Forelimb muscle (tissue), 1 donor: ENCODE measurements around the gene RASAL2. TPM values are rescaled to one million over a fixed set of nuclear protein-coding genes. Genes with fewer than 3 reads are reported as not detected.
A peak's percentile ranks its signal among the peaks of the same experiment; 100 is the strongest.
"Not testable (repeated sequence)": the region's sequence is repeated elsewhere in the genome, so short reads cannot be mapped to it uniquely, and the experiment has no call there.

Experiments used
- DNase-seq: peaks from one replicate; pipeline ENCODE4 v3.0.0-alpha.2; 2013; ENCODE audit warnings: low read depth
- polyA plus RNA-seq: library from polyadenylated mRNA; unstranded; fragments of 120-200 nt; gene quantifications from one replicate; pipeline ENCODE4 v1.2.1, GENCODE V29; 2013; ENCODE audit not compliant: insufficient read length

The RASAL2 gene
- polyA plus RNA-seq, 1 donor: 12.3 TPM

DNA sequence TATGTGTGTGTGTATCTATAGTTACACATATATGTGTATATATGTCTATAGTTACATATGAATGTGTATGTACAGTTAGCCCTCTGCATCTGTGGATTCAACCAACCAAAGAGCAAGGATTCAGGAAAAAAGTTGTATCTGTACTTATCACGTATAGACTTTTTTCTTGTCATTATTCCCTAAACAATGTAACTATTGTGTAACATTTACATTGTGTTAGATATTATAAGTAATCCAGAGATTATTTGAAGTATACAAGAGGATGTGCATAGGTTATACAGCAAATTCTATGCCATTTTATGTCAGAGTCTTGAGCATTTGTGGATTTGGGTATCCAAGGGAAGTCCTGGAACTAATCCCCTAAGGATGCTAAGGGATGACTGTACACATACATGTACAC is 71.3 kb downstream of the RASAL2 start:
- DNase-seq: no peak

DNA sequence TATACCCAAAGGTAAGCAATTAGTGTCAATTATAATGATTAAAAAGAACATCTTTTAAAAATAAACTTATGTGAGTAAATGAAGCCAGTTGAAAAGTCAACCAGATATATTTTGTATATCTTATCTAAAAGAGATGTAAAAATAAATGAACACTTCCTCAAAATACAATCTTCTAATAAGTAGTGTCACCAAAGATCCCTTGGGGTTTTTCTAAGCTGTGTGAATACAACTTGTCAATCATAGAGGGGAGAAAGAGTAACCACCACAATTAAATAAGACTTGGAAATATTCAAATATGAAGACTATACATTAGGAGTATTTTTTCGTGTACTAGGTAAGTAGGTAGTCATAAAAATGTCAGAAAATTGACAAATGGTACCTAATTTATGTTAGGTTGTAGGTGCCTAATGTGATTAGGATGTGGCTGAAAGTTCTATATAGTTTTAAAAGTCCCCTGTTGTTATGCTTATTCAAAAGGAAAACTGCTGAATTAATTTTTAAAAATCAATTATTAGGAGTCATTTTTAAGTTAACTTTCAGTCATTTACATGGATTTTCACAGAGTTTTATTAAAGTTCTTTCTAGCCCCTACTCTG is 72.6 kb downstream of the RASAL2 start:
- DNase-seq: no peak

DNA sequence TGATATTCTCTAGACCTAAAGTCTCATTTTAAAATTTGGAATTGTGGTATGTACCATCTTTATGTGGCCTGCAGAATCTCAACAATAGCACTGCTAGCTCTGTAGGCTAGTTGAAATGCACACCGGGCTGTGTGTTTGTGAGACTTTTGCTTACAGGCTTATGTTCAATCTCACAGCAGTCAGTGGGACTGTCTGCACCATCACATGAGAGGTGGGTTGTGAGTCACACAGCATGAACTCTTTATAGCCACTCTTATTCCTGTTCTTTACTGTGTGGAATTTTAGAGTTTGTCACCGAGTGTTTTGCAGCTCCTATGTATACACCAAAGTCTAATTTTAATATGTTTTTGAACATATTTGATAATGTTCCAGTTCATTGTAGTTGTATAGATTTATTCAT is 74.6 kb downstream of the RASAL2 start:
- no peak for DNase-seq

DNA sequence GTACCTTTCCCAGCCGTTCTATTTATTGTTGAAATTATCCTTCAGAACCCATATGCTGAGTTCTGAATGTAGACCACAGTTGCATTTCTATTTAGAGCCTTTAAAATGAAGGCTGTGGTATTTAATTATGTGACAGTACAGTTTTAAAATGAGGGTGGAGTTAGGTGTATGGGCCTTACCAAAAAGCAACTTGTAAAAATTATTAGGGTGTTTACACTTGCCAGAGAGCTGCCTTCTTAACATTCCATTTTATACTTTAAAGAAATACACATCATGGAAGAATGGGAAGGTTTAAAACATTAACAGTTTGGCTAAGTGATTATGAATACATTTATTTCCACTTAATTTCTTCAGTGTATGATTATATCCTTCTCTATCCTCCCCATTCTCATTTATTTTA is 75.7 kb downstream of the RASAL2 start:
- no peak for DNase-seq

DNA sequence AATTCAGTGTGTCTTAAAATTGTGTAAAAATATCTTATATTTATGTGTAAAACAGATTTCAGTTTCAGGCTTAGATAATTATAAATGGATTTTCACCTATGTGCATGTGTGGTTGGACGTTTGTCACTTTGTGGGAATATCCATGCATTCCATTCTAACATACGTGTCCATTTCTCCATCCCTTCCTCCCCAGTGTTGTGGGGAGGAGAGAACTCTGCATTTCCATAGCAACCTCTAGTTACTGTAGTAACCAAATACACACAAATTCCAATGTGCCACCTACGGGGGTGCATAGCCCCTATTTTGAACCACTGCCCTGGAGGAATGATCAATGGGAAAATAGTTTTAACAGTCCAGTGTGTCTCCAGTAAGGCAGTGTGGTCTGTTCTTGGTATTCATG is 79.0 kb downstream of the RASAL2 start:
- no peak for DNase-seq

DNA sequence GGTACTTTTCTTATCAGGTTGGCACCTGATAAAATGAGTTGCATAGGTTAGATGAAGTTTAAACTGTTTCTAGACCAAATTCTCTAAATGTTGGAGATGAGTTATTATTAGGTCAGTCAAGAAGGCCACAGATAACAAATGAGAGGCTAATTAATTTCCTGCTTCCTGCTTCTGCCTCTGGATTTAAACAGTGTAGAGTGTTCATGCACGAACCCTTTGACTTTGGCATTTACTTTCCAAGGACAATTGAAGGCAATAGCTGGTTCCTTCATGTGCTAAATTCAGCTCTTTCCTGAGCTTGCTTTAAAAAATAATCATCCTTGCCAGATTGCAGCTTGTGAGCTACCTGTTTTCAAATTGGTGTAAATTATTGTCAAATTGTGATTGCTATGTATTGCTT is 80.6 kb downstream of the RASAL2 start:
- no peak for DNase-seq

DNA sequence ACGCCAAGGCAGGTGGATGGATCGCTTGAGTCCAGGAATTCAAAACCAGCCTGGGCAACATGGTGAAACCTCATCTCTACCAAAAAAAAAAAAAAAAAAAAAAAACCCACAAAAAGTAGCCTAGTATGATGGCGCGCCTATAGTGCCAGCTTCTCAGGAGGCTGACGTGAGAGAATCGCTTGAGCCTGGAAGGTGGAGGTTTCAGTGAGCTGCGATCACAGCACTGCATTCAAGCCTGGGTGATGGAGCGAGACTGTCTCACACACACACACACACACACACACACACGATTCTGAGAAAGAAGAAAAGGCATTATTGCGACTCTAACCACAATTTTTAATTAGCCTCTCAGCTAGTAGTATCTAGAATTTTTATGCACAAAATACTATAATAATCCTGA is 86.5 kb downstream of the RASAL2 start:
- DNase-seq: no peak

DNA sequence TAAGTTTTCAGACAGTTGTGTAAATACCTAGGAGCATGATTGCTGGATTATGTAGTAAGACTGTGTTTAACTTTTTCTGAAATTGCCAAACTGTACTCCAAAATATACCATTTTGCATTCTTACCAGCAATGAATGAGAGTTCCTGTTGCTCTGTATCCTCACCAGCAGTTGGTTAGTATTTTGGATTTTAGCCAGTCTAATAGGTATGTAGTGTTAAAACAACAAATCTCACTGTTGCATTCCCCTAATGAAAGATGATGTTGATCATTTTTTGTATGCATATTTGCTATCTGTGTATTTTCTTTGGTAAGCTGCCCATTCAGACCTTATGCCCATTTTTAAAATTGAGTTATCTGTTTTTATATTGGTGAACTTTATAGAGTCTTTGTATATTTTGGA is 89.9 kb downstream of the RASAL2 start:
- no peak for DNase-seq

DNA sequence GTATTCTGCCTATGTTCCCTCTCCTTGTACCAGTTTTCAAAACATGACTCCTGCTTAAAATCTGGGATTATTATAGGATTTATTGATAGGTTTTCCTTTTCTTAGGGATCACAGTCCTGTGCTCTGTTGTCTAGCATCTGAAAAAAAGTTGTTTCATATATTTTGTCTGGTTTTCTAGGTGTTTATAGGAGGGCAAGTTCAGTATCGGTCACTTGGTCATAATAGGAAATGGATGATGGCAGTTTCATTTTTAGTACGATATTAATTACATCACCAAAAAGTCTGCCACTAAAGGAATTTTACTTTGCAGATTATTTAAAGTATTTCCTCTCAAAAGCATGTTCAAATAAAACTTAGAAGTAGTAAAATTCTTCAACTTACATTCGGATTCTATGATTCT is 94.4 kb downstream of the RASAL2 start:
- no peak for DNase-seq

DNA sequence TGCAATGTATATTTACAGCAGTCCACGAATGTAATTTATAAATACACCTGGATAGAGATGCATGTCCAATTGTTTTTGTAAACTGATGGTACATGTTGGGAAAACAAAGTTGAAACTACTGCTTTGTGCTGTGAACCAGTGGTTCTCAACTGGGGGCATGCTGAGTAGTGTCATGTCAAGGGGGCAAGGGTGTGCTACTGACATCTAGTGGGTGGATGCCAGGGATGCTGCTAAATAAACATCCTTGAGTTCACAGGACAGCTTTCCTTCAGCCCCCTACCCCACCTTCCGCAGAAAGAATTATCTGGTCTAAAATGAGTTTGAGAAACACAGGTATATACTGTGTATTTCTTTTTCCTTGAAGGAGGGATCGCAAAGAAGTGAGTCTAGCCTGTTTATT is 95.9 kb downstream of the RASAL2 start:
- DNase-seq: no peak

DNA sequence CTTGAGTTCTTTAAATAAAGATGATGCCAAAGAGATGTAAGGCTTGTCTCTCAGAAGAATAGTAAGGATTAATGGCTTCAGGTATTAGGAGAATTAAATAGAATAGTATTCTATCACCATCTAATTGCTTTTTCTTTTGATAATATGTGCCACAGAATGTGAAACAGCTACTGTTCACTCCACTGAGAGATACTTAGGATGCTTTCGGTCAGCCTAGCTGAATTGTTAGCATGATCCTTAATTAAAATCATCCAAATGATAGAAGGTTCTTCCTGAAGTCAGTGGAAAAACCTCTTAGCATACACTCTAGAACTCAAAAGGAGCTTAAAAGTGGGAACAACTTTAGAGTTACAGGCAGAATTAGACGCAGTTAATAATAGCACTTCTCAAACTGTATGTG is 97.0 kb downstream of the RASAL2 start:
- no peak for DNase-seq

DNA sequence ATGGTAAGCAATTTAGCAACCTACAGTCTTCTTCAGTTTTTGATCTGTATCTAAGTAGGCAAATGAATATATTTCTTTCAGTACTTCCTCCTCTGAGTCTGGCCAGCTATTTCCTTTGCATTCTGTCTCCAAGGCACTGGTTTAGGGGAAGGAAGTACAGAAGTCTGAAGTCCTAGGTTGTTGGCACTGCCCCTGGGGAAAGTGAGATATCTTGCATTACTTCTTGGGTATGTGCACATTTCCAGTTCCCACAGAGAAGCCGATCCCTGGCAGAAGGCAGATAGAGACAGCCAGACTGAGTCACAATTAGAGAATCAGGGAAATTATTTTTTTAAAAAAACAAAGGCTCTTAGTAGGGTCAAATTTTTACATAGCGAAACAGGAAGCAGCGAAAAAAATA is 98.8 kb downstream of the RASAL2 start:
- DNase-seq: peak; percentile 5

DNA sequence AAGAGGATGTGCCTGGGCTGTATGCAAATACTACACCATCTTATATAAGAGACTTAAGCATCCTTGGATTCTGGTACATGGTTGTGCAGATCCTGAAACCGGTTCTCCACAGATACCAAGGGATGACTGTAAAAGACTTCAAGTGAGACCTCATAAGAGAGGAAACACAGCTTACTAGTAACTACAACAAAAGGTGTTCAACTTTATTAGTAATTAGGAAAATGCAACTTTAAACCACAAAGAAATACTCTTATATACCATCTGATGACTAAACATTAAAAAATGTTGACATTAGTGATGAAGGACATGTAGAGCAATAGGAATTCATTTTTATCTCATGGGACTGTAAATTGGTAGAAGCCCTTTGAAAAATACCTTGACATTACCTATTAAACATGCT is 102.7 kb downstream of the RASAL2 start:
- no peak for DNase-seq

DNA sequence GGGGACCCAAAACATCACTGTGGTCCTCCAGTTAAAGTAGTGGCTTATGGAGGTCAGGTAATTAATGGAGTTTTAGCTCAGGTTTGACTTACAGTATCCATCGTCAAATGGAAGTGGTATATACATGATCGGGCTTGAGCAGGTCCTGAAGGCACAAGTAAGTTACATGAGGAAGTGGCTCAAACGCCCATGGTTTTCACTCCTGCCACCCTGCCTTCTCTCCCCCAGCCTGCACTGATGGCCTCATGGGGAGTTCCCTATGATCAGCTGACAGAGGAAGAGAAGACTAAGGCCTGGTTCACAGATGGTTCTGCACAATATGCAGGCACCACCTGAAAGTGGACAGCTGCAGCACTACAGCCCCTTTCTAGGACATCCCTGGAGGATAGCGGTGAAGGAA is 108.2 kb downstream of the RASAL2 start:
- DNase-seq: not testable (repeated sequence)

DNA sequence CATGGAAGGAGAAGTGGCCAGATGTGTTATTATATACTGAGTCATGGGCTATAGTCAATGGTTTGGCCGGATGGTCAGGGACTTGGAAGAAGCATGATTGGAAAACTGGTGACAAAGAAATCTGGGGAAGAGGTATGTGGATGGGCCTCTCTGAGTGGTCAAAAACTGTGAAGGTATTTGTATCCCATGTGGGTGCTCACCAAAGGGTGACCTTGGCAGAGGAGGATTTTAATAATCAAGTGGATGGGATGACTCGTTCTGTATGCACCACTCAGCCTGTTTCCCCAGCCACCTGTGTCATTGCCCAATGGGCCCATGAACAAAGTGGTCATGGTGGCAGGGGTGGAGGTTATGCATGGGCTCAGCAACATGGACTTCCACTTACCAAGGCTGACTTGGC is 108.6 kb downstream of the RASAL2 start:
- not testable (repeated sequence) for DNase-seq

DNA sequence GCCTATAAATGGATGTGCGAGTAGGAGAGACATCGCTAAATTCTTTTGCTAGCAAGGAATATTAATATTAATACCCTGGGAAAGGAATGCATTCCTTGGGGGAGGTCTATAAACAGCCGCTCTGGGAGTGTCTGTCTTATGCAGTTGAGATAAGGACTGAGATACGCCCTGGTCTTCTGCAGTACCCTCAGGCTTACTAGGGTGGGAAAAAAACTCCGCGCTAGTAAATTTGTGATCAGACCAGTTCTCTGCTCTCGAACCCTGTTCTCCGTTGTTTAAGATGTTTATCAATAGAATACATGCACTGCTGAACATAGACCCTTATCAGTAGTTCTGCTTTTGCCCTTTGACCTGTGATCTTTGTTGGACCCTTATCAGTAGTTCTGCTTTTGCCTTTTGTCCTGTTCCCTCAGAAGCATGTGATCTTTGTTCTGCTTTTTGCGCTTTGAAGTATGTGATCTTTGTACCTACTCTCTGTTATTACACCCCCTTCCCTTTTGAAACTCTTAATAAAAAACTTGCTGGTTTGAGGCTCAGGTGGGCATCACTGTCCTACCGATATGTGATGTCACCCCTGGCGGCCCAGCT is 114.5 kb downstream of the RASAL2 start:
- not testable (repeated sequence) for DNase-seq

DNA sequence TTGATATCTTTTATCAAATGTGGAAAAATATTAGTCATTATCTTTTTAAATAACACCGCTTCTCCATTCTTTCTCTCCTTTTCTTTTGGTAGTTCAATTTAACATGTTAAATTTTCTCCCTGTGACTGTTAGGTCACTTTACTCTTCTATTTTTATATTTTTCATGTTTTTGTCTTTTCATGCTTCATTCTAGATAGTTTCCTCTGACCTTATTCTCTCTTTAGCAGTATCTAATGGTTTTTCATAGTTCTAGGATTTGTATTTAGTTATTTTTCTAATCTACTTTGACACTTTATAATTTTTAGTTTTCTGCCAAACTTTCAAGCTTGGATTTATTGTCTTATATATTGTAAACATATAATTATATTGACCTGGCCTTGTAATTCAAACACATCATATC is 116.0 kb downstream of the RASAL2 start:
- DNase-seq: no peak

DNA sequence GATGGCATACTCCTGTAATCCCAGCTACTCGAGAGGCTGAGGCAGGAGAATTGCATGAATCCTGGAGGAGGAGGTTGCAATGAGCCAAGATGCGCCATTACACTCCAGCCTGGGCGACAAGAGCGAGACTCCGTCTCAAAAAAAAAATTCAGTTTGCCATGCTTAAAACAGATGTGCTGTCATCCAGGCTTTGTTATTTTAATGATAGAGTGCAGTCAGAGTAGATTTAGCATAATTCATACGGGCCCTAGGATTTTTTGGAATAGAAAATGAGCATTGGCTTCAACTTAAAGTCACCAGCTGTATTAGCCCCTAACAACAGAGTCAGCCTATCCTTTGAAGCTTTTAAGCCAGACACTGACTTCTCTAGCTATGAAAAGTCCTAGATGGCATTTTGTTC is 124.6 kb downstream of the RASAL2 start:
- no peak for DNase-seq

DNA sequence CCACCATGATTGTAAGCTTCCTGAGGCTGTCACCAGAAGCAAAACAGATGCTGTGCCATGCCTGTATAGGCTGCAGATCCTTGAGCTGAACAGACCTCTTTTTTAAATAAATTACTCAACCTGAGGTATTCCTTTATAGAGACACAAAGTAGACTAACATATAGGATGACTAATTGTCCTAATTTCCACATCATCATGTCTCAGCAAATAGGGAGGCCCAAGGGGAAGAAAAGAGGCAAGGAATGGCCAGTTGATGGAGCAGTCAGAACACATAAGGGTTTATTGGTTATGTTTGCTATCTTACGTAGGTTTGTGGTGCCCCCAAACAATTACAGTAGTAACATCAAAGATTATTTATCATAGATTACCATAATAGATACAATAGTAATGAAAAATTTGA is 126.2 kb downstream of the RASAL2 start:
- no peak for DNase-seq

DNA sequence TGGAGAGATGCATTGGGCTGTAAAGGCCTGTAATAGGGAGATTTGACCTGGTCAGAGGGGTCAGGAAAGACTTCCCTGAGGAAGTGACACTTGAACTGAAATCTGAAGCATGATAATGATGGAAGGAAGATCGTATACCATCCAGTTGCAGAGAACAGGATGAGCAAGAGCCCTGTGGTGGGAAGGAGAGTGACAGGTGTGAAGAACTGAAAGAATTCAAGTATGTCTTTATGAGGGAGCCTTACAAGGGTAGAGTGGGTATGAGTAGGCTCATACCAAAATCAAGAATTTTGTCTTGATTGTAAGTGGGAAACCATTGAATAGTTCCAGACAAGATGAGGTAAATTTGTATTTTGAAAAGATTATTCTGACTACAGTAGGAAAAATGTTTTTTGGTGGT is 129.4 kb downstream of the RASAL2 start:
- DNase-seq: no peak

DNA sequence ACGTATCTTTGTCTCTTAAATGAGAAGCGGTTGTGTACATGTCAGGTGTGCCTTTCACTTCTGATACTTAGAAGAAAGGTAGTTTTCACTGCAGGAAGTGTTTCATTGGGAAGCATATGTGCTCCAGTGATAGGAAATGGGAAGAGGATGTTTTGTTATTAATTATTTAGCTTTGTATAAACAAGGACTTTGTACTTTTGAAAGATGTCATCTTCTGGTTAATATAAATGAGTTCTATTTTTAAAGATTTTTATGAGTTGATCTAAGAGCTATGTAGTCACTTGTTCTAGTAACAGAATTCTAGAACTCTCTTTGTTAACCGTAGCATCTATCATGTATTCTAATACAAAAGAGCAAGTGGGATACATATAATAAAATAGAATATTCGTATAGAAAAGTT is 130.5 kb downstream of the RASAL2 start:
- no peak for DNase-seq

DNA sequence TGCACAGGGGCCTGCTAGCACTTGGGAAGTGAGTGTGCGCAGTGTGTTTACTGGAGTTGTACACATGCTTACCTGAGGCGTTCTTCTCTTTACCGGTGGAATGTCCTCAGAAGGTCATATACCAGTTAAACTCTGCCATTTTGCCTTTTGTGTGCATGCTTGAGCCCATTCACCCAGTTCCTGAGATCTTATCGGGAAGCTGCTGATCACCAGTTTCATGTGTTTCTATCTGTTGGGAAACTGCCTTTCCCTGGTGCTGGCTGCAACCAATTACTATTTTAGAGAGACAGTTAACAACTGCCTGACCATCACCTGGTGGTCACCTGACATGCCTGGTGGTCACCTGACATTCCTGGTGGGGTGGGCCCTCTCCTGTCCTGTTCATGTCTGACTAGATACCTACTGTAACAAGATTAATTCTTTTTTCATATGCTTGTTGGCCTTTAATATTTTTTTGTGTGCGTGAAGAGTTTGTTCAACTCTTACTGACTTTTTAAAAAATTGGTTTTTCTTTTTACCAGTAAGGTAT is 137.0 kb downstream of the RASAL2 start:
- no peak for DNase-seq

DNA sequence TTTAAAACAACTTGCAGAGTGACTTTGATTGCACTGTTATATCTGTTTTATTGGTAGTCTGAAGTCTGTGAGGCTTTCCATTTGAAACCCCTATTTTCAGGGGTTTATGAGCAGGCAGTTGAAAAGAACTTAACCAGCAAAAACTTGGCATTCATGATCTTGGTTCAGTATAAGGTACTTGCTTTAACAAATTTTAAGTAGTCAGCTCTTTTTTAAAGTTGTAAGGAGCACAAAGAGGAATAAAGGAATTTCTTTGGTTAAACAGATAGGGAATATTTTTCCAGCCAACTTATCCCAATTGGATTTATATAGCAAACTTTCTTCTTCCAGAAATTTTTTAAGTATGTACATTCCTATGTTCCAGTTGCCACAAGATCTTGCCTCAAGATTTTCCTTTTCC is 138.2 kb downstream of the RASAL2 start:
- no peak for DNase-seq

DNA sequence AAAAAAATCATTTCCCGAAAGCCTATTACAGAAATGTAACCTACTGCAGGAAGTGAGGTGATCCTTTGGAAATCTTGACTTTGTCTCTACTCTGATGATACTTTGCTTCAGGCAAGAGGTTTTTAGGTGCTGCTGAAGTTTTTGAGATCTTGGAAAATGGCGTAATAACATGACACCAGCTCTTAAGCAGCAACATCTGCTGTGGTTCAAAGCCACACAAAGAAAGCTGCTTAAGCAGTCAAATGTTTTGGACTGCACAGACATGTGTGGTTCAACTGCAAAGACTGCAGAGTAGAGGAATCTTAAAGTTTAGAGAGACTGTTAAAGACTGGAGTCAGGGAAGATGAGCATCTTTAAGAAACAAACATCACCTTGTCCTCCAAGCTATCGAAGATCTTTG is 139.0 kb downstream of the RASAL2 start:
- DNase-seq: no peak
